A549 (cell line): ENCODE measurements around the gene HS3ST3B1. TPM values are rescaled to one million over a fixed set of nuclear protein-coding genes. Genes with fewer than 3 reads are reported as not detected.

Experiments
- ATAC-seq, 2 experiments: fragments of 200-7000 bp in 1 of 2; fragments of >200 bp in 1 of 2; cut with Nextera tagmentation in 1 of 2; cut with Tn5 transposase in 1 of 2; 3 replicates each; pipeline versions ENCODE4 v1.8.0 to v1.9.1; 2018 to 2020; ENCODE audit warnings: mild to moderate bottlenecking in 1 of 2, moderate library complexity in 1 of 2
- CTCF ChIA-PET: fragments of 300-600 bp; sonication (Branson Sonifier 250); formaldehyde crosslinking; extraction: SDS; loops from one replicate; lab custom pipeline; 2021; ENCODE audit warnings: antibody characterized with exemption, inconsistent platforms; lab: Yijun Ruan, JAX
- POLR2A ChIA-PET: fragments of 350-600 bp; formaldehyde crosslinking; extraction: SDS; loops from one replicate; lab custom pipeline; 2021; ENCODE audit warnings: antibody characterized with exemption, inconsistent platforms; lab: Yijun Ruan, JAX
- DNase-seq, 2 experiments: peaks; one replicate each; pipeline versions ENCODE4 v3.0.0 to v3.0.0-alpha.2; 2011 to 2016; ENCODE audit warnings: low read depth in 1 of 2, low spot score in 1 of 2
- FAIRE-seq: peaks from 2 replicates; lab custom pipeline; 2011; peaks lifted over from hg19 to GRCh38; lab: Jason Lieb, UNC
- H3K27ac ChIP-seq, 2 experiments: fragments of >200 bp; sonication (Bioruptor Twin); formaldehyde crosslinking; 3 replicates each; pipeline ENCODE4 v1.5.1; 2016 to 2017
- H3K4me1 ChIP-seq: fragments of >200 bp; sonication (Bioruptor Twin); formaldehyde crosslinking; 3 replicates; pipeline ENCODE4 v1.6.1; 2016
- H3K4me2 ChIP-seq: fragments of >200 bp; sonication (Bioruptor Twin); formaldehyde crosslinking; 3 replicates; pipeline ENCODE4 v1.6.1; 2016
- H3K4me3 ChIP-seq: fragments of >200 bp; sonication (Bioruptor Twin); formaldehyde crosslinking; 3 replicates; pipeline ENCODE4 v1.5.1; 2016
- H3K9me3 ChIP-seq: fragments of >200 bp; sonication (Bioruptor Twin); formaldehyde crosslinking; 3 replicates; pipeline ENCODE4 v1.6.1; 2016
- ATOH8 ChIP-seq: fragments of 250-450 bp; sonication (Bioruptor Pico); IDR thresholded peaks from 2 replicates; pipeline ENCODE4 v1.5.0; 2020; ENCODE audit warnings: low read depth, mild to moderate bottlenecking, moderate library complexity
- CBX2 ChIP-seq: fragments of 200-600 bp; sonication (generic); IDR thresholded peaks from 2 replicates; pipeline ENCODE4 v1.6.1; 2016; ENCODE audit warnings: low read depth, mild to moderate bottlenecking, borderline replicate concordance
- CEBPB ChIP-seq, 2 experiments: fragments of >200 bp in 1 of 2; sonication (Bioruptor Twin) in 1 of 2; formaldehyde crosslinking in 1 of 2; IDR thresholded peaks; 2 replicates each; pipeline ENCODE4 v1.6.1; 2012 to 2016
- ESRRA ChIP-seq: fragments of 150-350 bp; IDR thresholded peaks from 2 replicates; pipeline ENCODE4 v1.6.1; 2014; ENCODE audit warnings: mild to moderate bottlenecking, low read length, borderline replicate concordance
- FOSB ChIP-seq: fragments of 250-450 bp; sonication (Bioruptor Pico); IDR thresholded peaks from 2 replicates; pipeline ENCODE4 v1.5.0; 2020; ENCODE audit warnings: mild to moderate bottlenecking, moderate library complexity
- HEYL ChIP-seq: fragments of 250-450 bp; sonication (Bioruptor Pico); IDR thresholded peaks from 2 replicates; pipeline ENCODE4 v1.8.0; 2021; ENCODE audit warnings: mild to moderate bottlenecking, moderate library complexity
- HOXA7 ChIP-seq: fragments of 250-450 bp; sonication (Bioruptor Pico); IDR thresholded peaks from 2 replicates; pipeline ENCODE4 v1.5.0; 2020; ENCODE audit warnings: mild to moderate bottlenecking, moderate library complexity
- HOXB13 ChIP-seq: fragments of 250-450 bp; sonication (Bioruptor Pico); IDR thresholded peaks from 2 replicates; pipeline ENCODE4 v1.5.0; 2020; ENCODE audit warnings: low read depth, mild to moderate bottlenecking, moderate library complexity
- HOXB5 ChIP-seq: fragments of 250-450 bp; sonication (Bioruptor Pico); IDR thresholded peaks from 2 replicates; pipeline ENCODE4 v1.5.0; 2020; ENCODE audit warnings: mild to moderate bottlenecking, moderate library complexity
- JUN ChIP-seq, 2 experiments: fragments of >200 bp; sonication (Bioruptor Twin); formaldehyde crosslinking; IDR thresholded peaks; 2 replicates in 1 of 2; 3 replicates in 1 of 2; pipeline ENCODE4 v1.6.1; 2016 to 2017
- JUNB ChIP-seq: fragments of >200 bp; sonication (Bioruptor Twin); formaldehyde crosslinking; IDR thresholded peaks from 2 replicates; pipeline ENCODE4 v1.6.1; 2016
- KDM1A ChIP-seq: fragments of 200-600 bp; sonication (generic); IDR thresholded peaks from 2 replicates; pipeline ENCODE4 v1.6.1; 2016; ENCODE audit warnings: low read depth, mild to moderate bottlenecking
- MAZ ChIP-seq: fragments of 150-350 bp; IDR thresholded peaks from 2 replicates; pipeline ENCODE4 v1.6.1; 2014; ENCODE audit warnings: antibody characterized with exemption, low read depth, low read length, borderline replicate concordance
- NFE2L2 ChIP-seq: fragments of 150-350 bp; conservative IDR thresholded peaks from 2 replicates; pipeline ENCODE4 v1.6.1; 2014; ENCODE audit warnings: low read length
- NPAS2 ChIP-seq: fragments of 250-450 bp; sonication (Bioruptor Pico); IDR thresholded peaks from 2 replicates; pipeline ENCODE4 v1.8.0; 2022; ENCODE audit warnings: mild to moderate bottlenecking, moderate library complexity, borderline replicate concordance
- NR3C1 ChIP-seq: fragments of >200 bp; sonication (Bioruptor Twin); formaldehyde crosslinking; IDR thresholded peaks from 3 replicates; pipeline ENCODE4 v1.6.1; 2017
- PBX3 ChIP-seq: IDR thresholded peaks from 2 replicates; pipeline ENCODE4 v1.6.1; 2012
- POLR2A ChIP-seq: IDR thresholded peaks from 2 replicates; pipeline ENCODE4 v1.6.1; 2012; ENCODE audit warnings: mild to moderate bottlenecking, low read length
- RAD21 ChIP-seq, 2 experiments: fragments of >200 bp in 1 of 2; sonication (Bioruptor Twin) in 1 of 2; formaldehyde crosslinking in 1 of 2; IDR thresholded peaks in 1 of 2; conservative IDR thresholded peaks in 1 of 2; 2 replicates in 1 of 2; 3 replicates in 1 of 2; pipeline ENCODE4 v1.6.1; 2012 to 2018; ENCODE audit warnings: inconsistent platforms in 1 of 2
- REST ChIP-seq: fragments of 200-600 bp; sonication (generic); IDR thresholded peaks from 2 replicates; pipeline ENCODE4 v1.6.1; 2016; ENCODE audit warnings: antibody characterized with exemption, mild to moderate bottlenecking, moderate library complexity
- RNF2 ChIP-seq: fragments of 200-600 bp; sonication (generic); IDR thresholded peaks from 2 replicates; pipeline ENCODE4 v1.6.1; 2016; ENCODE audit warnings: low read depth, mild to moderate bottlenecking, antibody characterized with exemption, moderate library complexity, borderline replicate concordance
- SREBF2 ChIP-seq: fragments of 450-650 bp; IDR thresholded peaks from 2 replicates; pipeline ENCODE4 v1.6.1; 2014; ENCODE audit warnings: mild to moderate bottlenecking, moderate library complexity
- ZFP36 ChIP-seq: fragments of 450-650 bp; IDR thresholded peaks from 2 replicates; pipeline ENCODE4 v1.6.1; 2014; ENCODE audit warnings: borderline replicate concordance; ENCODE audit not compliant: partially characterized antibody
- WGBS: methylation state at CpG from one replicate; pipeline ENCODE4 v1.1.6; 2017; ENCODE audit errors: missing lambda C conversion rate; 5-methylcytosine and 5-hydroxymethylcytosine counted together
- polyA plus RNA-seq, 4 experiments: library from polyadenylated mRNA; depleted of rRNA in 3 of 4; stranded (reverse); fragments of >200 nt; fragmentation: RNase III in 1 of 4; extraction: RNeasy Plus Mini Kit Qiagen cat#74134 plus additional on column Dnase treatment in 1 of 4; gene quantifications; 2 replicates in 3 of 4; 3 replicates in 1 of 4; pipeline ENCODE4 v1.2.3, GENCODE V29; 2011 to 2017

The HS3ST3B1 gene
- polyA plus RNA-seq, 2 of the 4 experiments (the other 2 are of a cell fraction), result 0.15 to 0.44 TPM

GRCh38 chr17:14318109-14318917 is 17.4 kb downstream of the HS3ST3B1 start:
- no peaks in the 10 kb centered on the region for H3K4me1 ChIP-seq
- DNase-seq, result no peak
- no peak overlapping the region for H3K4me2 ChIP-seq
- no peak overlapping the region for H3K27ac ChIP-seq
- ChIA-PET CTCF (interaction anchor here (0.8 to 4.7 kb wide), 4 partner anchors 14 to 1288 kb away, joined by 3 to 29 read pairs (median 3); partner anchors contain the start of gene HS3ST3B1), POLR2A (no interaction called here)
- no peak for FAIRE-seq
- TF ChIP-seq KDM1A, result no peak
- no peak for TF ChIP-seq SREBF2
- TF ChIP-seq NR3C1, result no peak
- no peak for TF ChIP-seq HOXB13 (CRISPR knock-in tag)
- no peak for ATAC-seq
- H3K4me3 ChIP-seq, result no peak overlapping the region
- 57% methylated on average over 10 of the region's 12 CpGs for WGBS
- no peaks in the 10 kb centered on the region for H3K9me3 ChIP-seq

GRCh38 chr17:14318918-14319205 is 18.0 kb downstream of the HS3ST3B1 start:
- DNase-seq, result no peak
- no peaks in the 10 kb centered on the region for H3K4me1 ChIP-seq
- no peak for ATAC-seq
- no peak for FAIRE-seq
- no peaks in the 10 kb centered on the region for H3K9me3 ChIP-seq
- WGBS, result 55% methylated on average over 4 of the region's 4 CpGs
- ChIA-PET CTCF (interaction anchor here (0.8 to 4.7 kb wide), 4 partner anchors 14 to 1289 kb away, joined by 3 to 29 read pairs (median 3); partner anchors contain the start of gene HS3ST3B1), POLR2A (no interaction called here)
- TF ChIP-seq HEYL (CRISPR knock-in tag), result no peak
- no peak for TF ChIP-seq HOXA7 (CRISPR knock-in tag)
- TF ChIP-seq MAZ, result no peak
- no peak for TF ChIP-seq JUNB
- no peak for TF ChIP-seq HOXB5
- no peak for TF ChIP-seq PBX3
- TF ChIP-seq NPAS2, result no peak
- no peak for TF ChIP-seq ESRRA
- no peak for TF ChIP-seq ZFP36
- no peak for TF ChIP-seq RNF2
- no peak overlapping the region for H3K4me3 ChIP-seq
- H3K27ac ChIP-seq, result no peak overlapping the region
- H3K4me2 ChIP-seq, result no peak overlapping the region

- POLR2A ChIA-PET, result no interaction called here
- WGBS, result 66% methylated on average over 4 of the region's 4 CpGs
These were observed 19.2 kb downstream of the HS3ST3B1 start for GRCh38 chr17:14320098-14320497.

More at GRCh38 chr17:14320098-14320497, 19.2 kb downstream of the HS3ST3B1 start:
- TF ChIP-seq NPAS2 (no peak), HOXB5 (no peak), CEBPB (IDR thresholded peaks at IDR 0.05) (no peak), JUN (IDR thresholded peaks at IDR 0.05) (no peak), ZFP36 (no peak), FOSB (CRISPR knock-in tag) (no peak), ATOH8 (CRISPR knock-in tag) (no peak), POLR2A (no peak), REST (no peak), NR3C1 (no peak), CBX2 (no peak), RAD21 (conservative IDR thresholded peaks at IDR 0.05 in 1 of 2, IDR thresholded peaks at IDR 0.05 in 1 of 2) (no peak), ESRRA (no peak), NFE2L2 (no peak), KDM1A (no peak)
- Histone ChIP-seq H3K9me3 (no peaks in the 10 kb centered on the region), H3K4me1 (no peaks in the 10 kb centered on the region), H3K27ac (no peak overlapping the region), H3K4me3 (no peak overlapping the region), H3K4me2 (no peak overlapping the region)
- CTCF ChIA-PET, result interaction anchor here (3.0 to 4.7 kb wide), 2 partner anchors 18 kb away, joined by 13 to 29 read pairs; partner anchors contain the start of gene HS3ST3B1
- ATAC-seq (no peak), DNase-seq (no peak), FAIRE-seq (no peak)
